PC-3 (cell line): ENCODE results near the gene TRIM16.

Experiments used
- EZH2 ChIP-seq: fragments of 300-600 bp; sonication (generic); IDR thresholded peaks from one replicate; pipeline ENCODE4 v1.6.1; 2017; ENCODE audit warnings: antibody characterized with exemption, mild to moderate bottlenecking, low read length; ENCODE audit not compliant: unreplicated experiment
- TF ChIP-seq, protein P1 (sequence below): fragments of 300-600 bp; sonication (generic); conservative IDR thresholded peaks from 2 replicates; pipeline ENCODE4 v1.5.1; 2017; ENCODE audit warnings: antibody characterized with exemption, low read depth, mild to moderate bottlenecking, low read length

- TF ChIP-seq, protein P1, sequence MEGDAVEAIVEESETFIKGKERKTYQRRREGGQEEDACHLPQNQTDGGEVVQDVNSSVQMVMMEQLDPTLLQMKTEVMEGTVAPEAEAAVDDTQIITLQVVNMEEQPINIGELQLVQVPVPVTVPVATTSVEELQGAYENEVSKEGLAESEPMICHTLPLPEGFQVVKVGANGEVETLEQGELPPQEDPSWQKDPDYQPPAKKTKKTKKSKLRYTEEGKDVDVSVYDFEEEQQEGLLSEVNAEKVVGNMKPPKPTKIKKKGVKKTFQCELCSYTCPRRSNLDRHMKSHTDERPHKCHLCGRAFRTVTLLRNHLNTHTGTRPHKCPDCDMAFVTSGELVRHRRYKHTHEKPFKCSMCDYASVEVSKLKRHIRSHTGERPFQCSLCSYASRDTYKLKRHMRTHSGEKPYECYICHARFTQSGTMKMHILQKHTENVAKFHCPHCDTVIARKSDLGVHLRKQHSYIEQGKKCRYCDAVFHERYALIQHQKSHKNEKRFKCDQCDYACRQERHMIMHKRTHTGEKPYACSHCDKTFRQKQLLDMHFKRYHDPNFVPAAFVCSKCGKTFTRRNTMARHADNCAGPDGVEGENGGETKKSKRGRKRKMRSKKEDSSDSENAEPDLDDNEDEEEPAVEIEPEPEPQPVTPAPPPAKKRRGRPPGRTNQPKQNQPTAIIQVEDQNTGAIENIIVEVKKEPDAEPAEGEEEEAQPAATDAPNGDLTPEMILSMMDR: no peak
- no peak for TF ChIP-seq EZH2
These were observed 21.4 kb downstream of the TRIM16 start for GRCh38 chr17:15662681-15663080.
